GM21619 (cell line): Measurements from ENCODE around the gene HEXB.
A peak's percentile ranks its signal among the peaks of the same experiment; 100 is the strongest.
"Not testable (repeated sequence)": the region's sequence is repeated elsewhere in the genome, so short reads cannot be mapped to it uniquely, and the experiment has no call there.

ENCODE experiments used
- ATAC-seq: cut with Tn5 transposase; IDR thresholded peaks from one replicate; pipeline ENCODE4 v1.9.1; 2021; ENCODE audit not compliant: unreplicated experiment

Gene HEXB

GRCh38 chr5:74657165-74657564 is 27.9 kb upstream of the HEXB start:
- ATAC-seq = no peak

- ATAC-seq = no peak
Observed at GRCh38 chr5:74659172-74659571, 25.9 kb upstream of the HEXB start.

- no peak for ATAC-seq
Observed at GRCh38 chr5:74660140-74660539, 24.9 kb upstream of the HEXB start.

- ATAC-seq = no peak
Observed at GRCh38 chr5:74660873-74661272, 24.2 kb upstream of the HEXB start.

- no peak for ATAC-seq
Observed at GRCh38 chr5:74664551-74664950, 20.5 kb upstream of the HEXB start.

GRCh38 chr5:74665273-74665672 is 19.8 kb upstream of the HEXB start:
- ATAC-seq = no peak

- ATAC-seq = no peak
Observed at GRCh38 chr5:74665816-74666215, 19.2 kb upstream of the HEXB start.

- ATAC-seq = no peak
Observed at GRCh38 chr5:74667396-74667795, 17.6 kb upstream of the HEXB start.

- no peak for ATAC-seq
Observed at GRCh38 chr5:74669821-74670220, 15.2 kb upstream of the HEXB start.

- ATAC-seq = no peak
Observed at GRCh38 chr5:74670396-74671038, 14.5 kb upstream of the HEXB start.

GRCh38 chr5:74672215-74672877 is 12.7 kb upstream of the HEXB start:
- ATAC-seq = no peak

- no peak for ATAC-seq
Observed at GRCh38 chr5:74673011-74673790, 11.8 kb upstream of the HEXB start.

GRCh38 chr5:74676466-74676865 is 8.6 kb upstream of the HEXB start:
- not testable (repeated sequence) for ATAC-seq

GRCh38 chr5:74678123-74678522 is 6.9 kb upstream of the HEXB start:
- not testable (repeated sequence) for ATAC-seq

- ATAC-seq = not testable (repeated sequence)
Observed at GRCh38 chr5:74679300-74679699, 5.7 kb upstream of the HEXB start.

- no peak for ATAC-seq
Observed at GRCh38 chr5:74679966-74680365, 5.1 kb upstream of the HEXB start.

GRCh38 chr5:74685979-74686631 is 1.1 kb downstream of the HEXB start:
- ATAC-seq = peak; percentile 50

GRCh38 chr5:74686962-74687751 is 2.1 kb downstream of the HEXB start:
- ATAC-seq = no peak

- ATAC-seq = no peak
Observed at GRCh38 chr5:74693191-74693590, 8.2 kb downstream of the HEXB start.

- ATAC-seq = no peak
Observed at GRCh38 chr5:74717596-74717995, 32.6 kb downstream of the HEXB start.

- ATAC-seq = no peak
Observed at GRCh38 chr5:74722271-74722670, 37.2 kb downstream of the HEXB start.
